HG03378 (cell line): ENCODE results near the gene RPSA.
"Not testable (repeated sequence)": the region's sequence is repeated elsewhere in the genome, so short reads cannot be mapped to it uniquely, and the experiment has no call there.

ENCODE experiments used
- ATAC-seq: cut with Tn5 transposase; IDR thresholded peaks from one replicate; pipeline ENCODE4 v1.9.1; 2021; ENCODE audit warnings: mild to moderate bottlenecking, moderate library complexity; ENCODE audit not compliant: unreplicated experiment

RPSA gene

DNA sequence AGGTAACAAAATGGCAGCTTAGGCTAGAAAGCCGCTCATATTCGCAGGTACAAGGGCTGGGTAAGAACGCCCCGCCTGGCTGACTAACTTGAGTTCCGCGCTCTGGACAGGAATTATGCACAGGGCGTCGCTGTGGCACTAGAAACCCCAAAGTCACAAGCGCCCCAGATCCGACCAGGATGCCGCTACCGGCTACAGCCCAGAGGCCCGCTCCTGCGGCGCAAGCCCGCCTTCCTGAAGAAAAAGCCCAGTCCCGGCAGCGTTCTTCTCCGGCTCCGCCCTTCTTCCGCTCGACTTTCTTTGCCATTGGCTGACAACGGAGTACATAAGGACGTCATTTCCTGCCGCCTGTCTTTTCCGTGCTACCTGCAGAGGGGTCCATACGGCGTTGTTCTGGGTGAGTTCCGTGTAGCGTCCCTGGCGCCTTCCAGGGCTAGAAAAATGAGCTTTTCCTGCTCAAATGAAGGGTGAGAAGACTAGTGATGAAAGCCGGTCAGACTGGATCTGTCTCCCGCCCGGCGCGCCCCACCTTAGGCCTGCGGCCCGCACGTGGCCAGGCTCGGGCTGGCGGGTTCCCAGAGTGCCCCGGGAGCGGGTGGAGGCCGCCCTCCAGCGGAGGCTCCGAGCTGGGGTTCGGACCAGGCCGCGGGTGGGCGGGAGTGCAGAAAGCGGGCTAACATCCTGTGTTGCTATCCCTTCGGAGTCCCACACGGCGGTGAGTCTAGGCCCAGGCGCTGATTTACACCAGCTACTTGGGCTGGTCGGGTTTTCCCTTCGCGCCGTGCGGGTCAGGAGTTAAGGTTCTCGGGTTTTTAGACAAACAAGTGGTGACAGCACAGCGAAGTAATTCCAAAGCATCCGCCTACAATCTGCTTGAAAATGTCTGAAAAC lies at the start of gene RPSA:
Gene RPSA, plus strand, starts transcription at position 353 of the 891 bp plus-strand sequence. CDS start 934 bp downstream, outside the sequence.
- peak; percentile 91 for ATAC-seq

GRCh38 chr3:39358333-39358732 lies 48.2 kb upstream of the RPSA start:
- no peak for ATAC-seq

DNA sequence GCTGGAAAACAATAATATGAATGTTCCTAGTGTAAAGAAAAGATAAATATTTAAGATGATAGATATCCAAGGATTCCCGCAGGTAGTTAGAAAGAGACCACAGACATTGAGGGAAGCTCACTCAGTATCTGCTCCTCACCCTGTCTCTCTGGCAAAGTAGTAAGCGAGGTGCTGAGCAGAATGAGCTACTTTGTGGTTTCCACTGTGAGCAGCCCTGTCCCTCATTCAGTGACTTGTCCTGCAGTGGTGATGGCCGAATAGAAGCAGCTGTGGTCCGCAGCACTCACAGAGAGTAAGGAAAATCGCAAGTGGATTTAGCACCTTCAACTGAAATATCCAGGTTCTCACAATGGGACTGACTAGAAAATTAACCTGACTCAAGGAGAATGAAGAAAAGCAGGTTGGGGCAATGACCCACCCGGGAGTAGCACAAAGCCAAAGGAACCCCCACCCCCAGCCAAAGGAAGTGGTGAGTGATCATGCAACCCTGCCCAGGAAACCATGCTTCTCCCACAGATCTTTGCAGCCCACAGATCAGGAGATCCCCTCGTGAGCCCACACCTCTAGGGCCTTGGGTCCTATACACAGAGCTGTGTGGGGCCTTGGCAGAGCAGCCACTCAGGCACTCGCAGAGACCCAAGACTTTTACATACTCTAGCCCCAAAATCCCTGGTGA lies 45.1 kb upstream of the RPSA start:
- no peak for ATAC-seq

DNA sequence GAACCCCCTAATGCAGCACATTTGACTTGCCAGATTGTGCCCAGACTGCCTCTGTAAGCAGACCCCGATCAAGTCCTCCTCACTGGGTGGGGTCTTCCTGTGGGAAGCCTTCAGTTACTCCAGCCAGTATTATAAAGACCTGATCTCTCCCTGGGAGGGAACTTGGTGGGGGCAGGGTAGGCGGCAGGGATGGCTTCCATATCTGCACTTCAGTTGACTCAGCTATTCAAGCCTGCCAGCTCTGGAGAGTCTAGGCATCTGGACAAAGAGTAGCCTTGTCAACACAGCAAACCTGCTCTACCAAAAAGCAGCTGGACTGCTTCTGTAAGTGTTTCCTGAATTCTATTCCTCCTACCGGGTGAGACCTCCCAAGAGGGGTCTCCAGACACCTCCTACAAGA lies 44.3 kb upstream of the RPSA start:
- ATAC-seq = no peak

DNA sequence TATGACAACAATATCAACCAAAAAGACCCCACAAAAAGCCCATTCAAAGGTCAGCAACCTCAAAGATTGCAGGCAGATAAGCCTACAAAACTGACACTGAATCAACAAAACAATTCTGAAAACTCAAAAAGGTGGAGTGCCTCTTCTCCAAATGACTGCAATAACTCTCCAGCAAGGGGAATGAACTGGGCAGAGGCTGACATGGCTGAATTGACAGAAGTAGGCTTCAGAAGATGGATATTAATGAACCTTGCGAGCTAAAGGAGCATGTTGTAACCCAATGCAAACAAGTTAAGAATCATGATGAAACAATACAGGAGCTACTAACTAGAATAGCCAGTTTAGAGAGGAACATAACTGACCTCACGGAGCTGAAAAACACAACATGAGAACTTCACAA lies 43.7 kb upstream of the RPSA start:
- no peak for ATAC-seq

GRCh38 chr3:39370450-39370849 lies 36.1 kb upstream of the RPSA start:
- ATAC-seq = not testable (repeated sequence)

- ATAC-seq = no peak
Observed at GRCh38 chr3:39372833-39373232, 33.7 kb upstream of the RPSA start.

DNA sequence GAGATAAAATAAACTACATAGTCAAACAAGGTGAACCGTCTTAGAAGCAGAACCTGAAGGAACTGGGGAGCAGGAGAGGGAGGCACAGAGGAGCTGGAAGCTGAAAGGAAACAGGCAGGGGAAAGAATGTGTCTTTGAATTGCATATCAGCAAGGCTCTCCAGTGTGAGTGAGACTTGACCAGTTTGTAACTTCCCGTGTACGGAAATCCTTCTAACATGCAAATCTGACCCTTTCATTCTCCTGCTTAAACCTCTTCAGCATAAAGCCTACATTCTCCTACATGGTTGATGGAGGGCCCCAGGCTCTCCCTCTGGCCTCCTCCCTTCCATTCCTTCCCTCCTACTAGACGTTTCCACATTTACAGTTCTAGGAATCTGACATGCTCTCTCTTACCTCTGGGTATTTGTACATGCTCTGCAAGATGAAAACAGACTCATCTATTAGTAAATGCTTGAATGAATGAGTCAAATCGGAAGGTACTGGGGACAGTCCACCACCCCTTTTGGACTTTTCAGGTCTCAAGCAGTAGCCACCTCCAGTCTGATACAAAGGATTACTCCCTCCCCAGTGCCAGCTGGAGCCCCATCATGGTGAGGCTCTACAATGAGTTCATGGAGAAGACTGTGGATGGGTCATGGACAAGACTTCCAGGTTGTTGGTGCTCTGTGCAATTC lies 29.4 kb upstream of the RPSA start:
- no peak for ATAC-seq

GRCh38 chr3:39378088-39378487 lies 28.4 kb upstream of the RPSA start:
- ATAC-seq = peak; percentile 60

DNA sequence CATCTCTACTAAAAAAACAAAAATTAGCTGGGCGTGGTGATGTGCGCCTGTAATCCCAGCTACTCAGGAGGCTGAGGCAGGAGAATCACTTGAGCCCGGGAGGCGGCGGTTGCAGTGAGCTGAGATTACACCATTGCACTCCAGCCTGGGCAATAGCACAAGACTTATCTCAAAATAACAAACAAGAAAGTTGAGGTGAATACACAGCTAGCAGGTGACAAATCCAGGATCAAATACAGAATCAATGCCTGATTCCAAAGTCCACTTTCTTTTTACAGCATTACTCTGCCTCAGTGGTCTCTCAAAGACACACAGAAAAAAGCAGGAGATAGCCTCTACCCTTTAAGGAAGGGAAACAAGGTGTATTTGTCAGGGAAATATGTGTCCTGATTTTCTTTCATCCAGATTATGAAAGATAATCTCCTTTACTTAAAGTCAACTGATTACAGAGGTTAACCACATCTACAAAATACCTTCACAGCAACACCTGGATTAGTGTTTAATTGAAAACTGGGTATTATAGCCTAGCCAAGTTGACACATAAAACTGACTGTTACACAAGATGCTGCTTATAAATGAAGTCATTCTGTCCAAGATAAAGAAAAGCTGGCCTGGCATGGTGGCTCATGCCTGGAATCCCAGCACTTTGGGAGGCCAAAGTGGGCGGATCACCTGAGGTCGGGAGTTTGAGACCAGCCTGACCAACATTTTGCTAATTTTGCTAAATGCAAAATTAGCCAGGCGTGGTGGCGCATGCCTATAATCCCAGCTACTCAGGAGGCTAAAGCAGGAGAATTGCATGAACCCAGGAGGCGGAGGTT lies 27.4 kb upstream of the RPSA start:
- no peak for ATAC-seq

DNA sequence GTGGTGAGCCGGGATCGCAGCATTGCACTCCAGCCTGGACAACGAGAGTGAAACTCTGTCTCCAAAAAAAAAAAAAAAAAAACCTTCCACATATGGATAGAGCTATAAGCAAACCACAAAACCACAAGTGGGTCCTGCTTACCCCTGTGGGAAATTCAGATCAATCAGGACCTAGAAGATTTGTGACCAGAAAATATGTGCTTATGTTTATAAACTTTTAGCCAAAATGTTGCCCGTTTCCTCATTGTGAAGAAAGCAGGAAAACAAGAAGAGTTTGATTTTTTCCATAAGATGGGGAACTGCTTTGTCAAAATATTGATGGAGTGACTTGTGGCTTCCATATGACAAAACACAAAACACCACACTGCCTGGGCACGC lies 26.8 kb upstream of the RPSA start:
- ATAC-seq = no peak

- ATAC-seq = no peak
Observed at GRCh38 chr3:39381432-39381831, 25.1 kb upstream of the RPSA start.

GRCh38 chr3:39383045-39383880 lies 23.3 kb upstream of the RPSA start, which contains the start of gene SLC25A38:
TSS of gene SLC25A38 (plus strand) at chr3:39383370. CDS start at chr3:39383725, 355 bp downstream.
- peak; percentile 56 for ATAC-seq

DNA sequence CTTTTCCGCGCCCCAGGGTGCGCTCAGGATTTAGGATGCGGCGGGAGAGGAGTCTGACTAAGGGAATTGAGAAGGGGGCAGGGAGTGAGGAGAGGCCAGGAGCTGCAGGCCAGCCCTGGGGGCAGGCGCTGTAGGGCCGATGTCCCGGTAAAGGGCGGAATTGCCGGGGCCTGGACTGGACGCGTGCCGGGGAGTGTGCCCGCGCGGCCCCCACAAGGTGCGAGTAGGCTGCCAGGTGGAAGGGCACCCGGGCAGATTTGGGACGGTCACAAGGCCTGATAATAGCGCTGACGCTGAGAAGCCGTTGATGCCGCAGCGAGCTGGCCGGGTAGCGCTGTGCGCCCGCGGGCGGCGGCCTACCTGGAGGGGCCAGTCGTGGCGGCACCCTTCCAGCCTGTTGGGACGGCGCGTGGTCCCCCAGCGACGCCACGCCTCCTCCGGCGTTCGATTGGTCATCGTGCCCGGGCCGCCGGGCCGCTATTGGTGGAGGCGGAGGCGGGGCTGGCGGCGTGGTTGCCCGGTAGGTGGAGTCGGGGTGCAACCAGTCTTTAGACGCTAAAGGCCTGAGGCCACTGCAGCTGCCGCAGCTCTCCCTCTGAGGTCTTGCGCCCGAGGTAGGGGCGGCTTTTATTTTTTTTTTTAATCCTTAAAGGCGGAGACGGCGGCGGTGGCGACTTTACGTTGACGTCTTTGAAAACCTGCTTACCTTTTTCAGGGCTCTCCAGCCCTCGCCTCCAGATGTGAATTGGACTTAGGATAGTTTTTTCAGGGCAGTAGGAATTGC lies 22.4 kb upstream of the RPSA start:
- peak; percentile 44 for ATAC-seq

DNA sequence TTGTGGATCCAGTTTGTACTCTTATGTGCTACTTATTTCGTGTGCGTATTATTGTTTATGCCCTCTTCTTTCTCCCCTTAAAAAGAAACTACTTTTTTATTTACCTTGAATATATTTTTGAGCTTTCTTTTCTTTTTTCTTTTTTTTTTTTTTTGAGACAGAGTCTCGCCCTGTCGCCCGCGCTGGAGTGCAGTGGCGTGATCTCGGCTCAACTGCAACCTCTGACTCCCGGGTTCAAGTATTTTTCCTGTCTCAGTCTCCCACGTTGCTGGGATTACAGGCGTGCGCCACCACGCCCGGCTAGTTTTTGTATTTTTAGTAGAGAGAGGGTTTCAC lies 21.9 kb upstream of the RPSA start:
- no peak for ATAC-seq

- no peak for ATAC-seq
Observed at GRCh38 chr3:39385456-39386090, 20.9 kb upstream of the RPSA start.

GRCh38 chr3:39386318-39386717 lies 20.2 kb upstream of the RPSA start:
- ATAC-seq = no peak

DNA sequence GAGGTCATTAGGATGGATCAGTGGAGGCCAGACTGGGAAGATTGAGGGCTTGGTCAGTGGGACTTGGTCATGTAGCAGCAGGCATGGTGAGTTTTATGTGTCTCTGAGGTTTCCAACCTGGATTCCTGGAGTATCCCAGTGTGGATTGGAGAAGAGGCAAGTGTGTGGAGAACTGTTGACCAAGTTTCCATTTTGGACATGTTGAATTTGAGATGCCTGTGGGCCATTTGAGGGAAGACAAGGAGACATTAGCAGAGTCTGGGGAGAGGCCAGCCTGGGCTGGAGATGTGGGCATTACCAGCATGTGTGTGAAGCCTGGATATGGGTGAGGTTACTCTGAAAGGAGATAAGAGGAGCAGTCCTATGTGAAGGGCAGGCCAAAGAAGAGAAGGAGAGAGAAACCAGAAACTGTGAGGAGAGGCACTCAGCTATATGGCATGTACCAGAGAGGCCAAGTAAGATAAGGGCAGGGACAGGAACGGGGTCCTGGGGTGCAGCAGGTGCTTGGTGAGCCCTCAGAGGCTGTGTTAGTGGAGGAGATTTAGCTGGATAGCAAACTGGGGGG lies 19.0 kb upstream of the RPSA start:
- ATAC-seq = no peak
